ENCODE measurements around the gene ACE.
A peak's percentile ranks its signal among the peaks of the same experiment; 100 is the strongest.

ACE gene

DNA sequence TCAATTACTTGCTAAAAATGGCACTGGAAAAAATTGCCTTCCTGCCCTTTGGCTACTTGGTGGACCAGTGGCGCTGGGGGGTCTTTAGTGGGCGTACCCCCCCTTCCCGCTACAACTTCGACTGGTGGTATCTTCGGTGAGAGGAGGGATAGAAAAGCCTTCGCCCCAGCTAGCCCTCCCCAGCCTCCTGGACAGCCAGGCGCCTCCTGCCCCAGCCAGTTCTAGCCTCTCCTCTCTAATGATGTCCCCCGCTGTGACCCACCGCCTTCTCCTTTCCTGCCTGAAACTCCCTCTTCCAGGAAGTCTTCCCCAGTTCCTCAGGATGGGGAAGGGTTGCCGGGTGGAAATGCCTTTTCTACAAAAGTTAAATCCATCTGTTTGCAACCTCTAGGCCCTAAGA lies 6.2 kb downstream of the ACE start:
- Histone ChIP-seq H3K27ac (replicated peaks; ENCODE audit: low read length) (no peak overlapping the region), H3K9me3 (replicated peaks in 1 of 2; ENCODE audit: control insufficient read depth in 2 of 2, insufficient read depth in 1 of 2, low read depth in 1 of 2, low read length in 2 of 2) (no peaks in the 10 kb centered on the region), H3K14ac (ENCODE audit: low read length) (peak overlapping the region; percentile 38), H2BK12ac (ENCODE audit: low read length) (no peak overlapping the region), H3K9ac (ENCODE audit: low read depth, low read length, poor library complexity) (no peak overlapping the region), H2BK5ac (ENCODE audit: low read length) (no peak overlapping the region), H3K4me3 (ENCODE audit: low read length in 2 of 2) (no peak overlapping the region), H3K79me1 (ENCODE audit: low read depth, low read length) (peaks cover 3% of the 10 kb centered on the region), H3K4ac (ENCODE audit: low read length) (no peak overlapping the region), H2BK15ac (ENCODE audit: low read length) (no peak overlapping the region), H3K36me3 (replicated peaks in 1 of 2; ENCODE audit: control insufficient read depth in 2 of 2, insufficient read depth in 2 of 2, low read length in 2 of 2) (no peaks in the 10 kb centered on the region), H4K91ac (ENCODE audit: low read depth, low read length, poor library complexity) (no peak overlapping the region), H3K4me1 (ENCODE audit: control insufficient read depth in 2 of 2, insufficient read depth in 1 of 2, low read depth in 1 of 2, low read length in 2 of 2) (peaks cover 0 to 2% of the 10 kb centered on the region in 2 donors), H2BK120ac (ENCODE audit: low read depth, low read length) (no peak overlapping the region), H2AFZ (ENCODE audit: low read length) (no peak overlapping the region), H2AK5ac (ENCODE audit: low read depth, low read length) (no peak overlapping the region), H3K27me3 (ENCODE audit: control insufficient read depth in 3 of 3, insufficient read depth in 3 of 3, low read depth in 1 of 3, low read length in 3 of 3) (peaks cover 5 to 60% (median 11%) of the 10 kb centered on the region in 3 experiments), H3K4me2 (ENCODE audit: insufficient read depth, low read length, poor library complexity, severe bottlenecking) (no peak overlapping the region), H3K18ac (ENCODE audit: low read length) (no peak overlapping the region), H3K23ac (ENCODE audit: low read depth, low read length, poor library complexity) (no peak overlapping the region), H4K8ac (ENCODE audit: low read depth, low read length) (no peak overlapping the region)
- no CpG with 5 or more reads among the region's 10 CpGs for WGBS, 2 donors (ENCODE audit: extremely low coverage in 2 of 2, insufficient read length in 2 of 2, insufficient replicate concordance in 1 of 2)
- DNase-seq (ENCODE audit: low spot score) = no peak

DNA sequence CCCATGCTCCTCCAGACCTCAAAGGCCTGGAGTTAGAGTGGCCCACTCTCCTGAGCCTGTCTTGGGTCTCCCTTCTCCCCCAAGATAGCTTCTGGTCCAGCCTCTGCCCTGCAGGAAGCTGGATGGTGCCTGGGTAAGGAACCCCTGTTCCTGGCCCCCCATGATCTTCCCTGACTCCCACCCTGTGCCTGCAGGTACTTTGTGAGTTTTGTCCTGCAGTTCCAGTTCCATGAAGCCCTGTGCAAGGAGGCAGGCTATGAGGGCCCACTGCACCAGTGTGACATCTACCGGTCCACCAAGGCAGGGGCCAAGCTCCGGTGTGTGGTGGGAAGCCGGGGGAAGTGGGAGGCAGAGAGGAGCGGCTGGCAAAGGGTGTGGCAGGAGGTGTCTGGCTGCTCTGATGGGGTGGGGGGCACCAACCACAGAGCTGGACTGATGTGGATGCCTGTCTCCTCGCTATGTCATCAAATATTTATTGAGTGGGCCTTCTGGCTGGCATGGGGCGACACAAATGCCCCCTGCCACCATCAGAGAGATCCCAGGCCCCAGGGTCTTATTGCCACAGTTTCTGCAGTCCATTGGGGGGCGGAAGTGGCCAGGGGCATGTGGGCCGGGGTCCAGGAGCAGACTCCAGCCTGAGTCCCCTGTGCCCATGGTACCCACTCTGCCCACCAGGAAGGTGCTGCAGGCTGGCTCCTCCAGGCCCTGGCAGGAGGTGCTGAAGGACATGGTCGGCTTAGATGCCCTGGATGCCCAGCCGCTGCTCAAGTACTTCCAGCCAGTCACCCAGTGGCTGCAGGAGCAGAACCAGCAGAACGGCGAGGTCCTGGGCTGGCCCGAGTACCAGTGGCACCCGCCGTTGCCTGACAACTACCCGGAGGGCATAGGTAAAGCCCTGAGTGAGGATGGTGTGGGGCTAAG lies 7.1 kb downstream of the ACE start:
- H3K36me3 ChIP-seq (replicated peaks in 1 of 2; ENCODE audit: control insufficient read depth in 2 of 2, insufficient read depth in 2 of 2, low read length in 2 of 2) = no peaks in the 10 kb centered on the region
- H2BK12ac ChIP-seq (ENCODE audit: low read length) = no peak overlapping the region
- no peaks in the 10 kb centered on the region for H3K4me1 ChIP-seq (ENCODE audit: control insufficient read depth in 2 of 2, insufficient read depth in 1 of 2, low read depth in 1 of 2, low read length in 2 of 2)
- DNase-seq (ENCODE audit: low spot score) = no peak
- H2AFZ ChIP-seq (ENCODE audit: low read length) = no peak overlapping the region
- H3K79me1 ChIP-seq (ENCODE audit: low read depth, low read length) = peaks cover 3% of the 10 kb centered on the region
- no peak overlapping the region for H3K9ac ChIP-seq (ENCODE audit: low read depth, low read length, poor library complexity)
- H3K18ac ChIP-seq (ENCODE audit: low read length) = peak overlapping the region; percentile 76
- H3K4me2 ChIP-seq (ENCODE audit: insufficient read depth, low read length, poor library complexity, severe bottlenecking) = no peak overlapping the region
- peaks cover 0 to 53% (median 3%) of the 10 kb centered on the region in 3 experiments for H3K27me3 ChIP-seq (ENCODE audit: control insufficient read depth in 3 of 3, insufficient read depth in 3 of 3, low read depth in 1 of 3, low read length in 3 of 3)
- H4K91ac ChIP-seq (ENCODE audit: low read depth, low read length, poor library complexity) = no peak overlapping the region
- no CpG with 5 or more reads among the region's 16 CpGs for WGBS, 2 donors (ENCODE audit: extremely low coverage in 2 of 2, insufficient read length in 2 of 2, insufficient replicate concordance in 1 of 2)
- H3K4me3 ChIP-seq (ENCODE audit: low read length in 2 of 2) = no peak overlapping the region
- H3K23ac ChIP-seq (ENCODE audit: low read depth, low read length, poor library complexity) = peak overlapping the region; percentile 81
- H3K14ac ChIP-seq (ENCODE audit: low read length) = no peak overlapping the region
- peak overlapping the region; percentile 65 for H4K8ac ChIP-seq (ENCODE audit: low read depth, low read length)
- H3K27ac ChIP-seq (replicated peaks; ENCODE audit: low read length) = no peak overlapping the region
- H3K9me3 ChIP-seq (replicated peaks in 1 of 2; ENCODE audit: control insufficient read depth in 2 of 2, insufficient read depth in 1 of 2, low read depth in 1 of 2, low read length in 2 of 2) = no peaks in the 10 kb centered on the region
- no peak overlapping the region for H2BK5ac ChIP-seq (ENCODE audit: low read length)
- H3K4ac ChIP-seq (ENCODE audit: low read length) = no peak overlapping the region
- H2BK120ac ChIP-seq (ENCODE audit: low read depth, low read length) = peak overlapping the region; percentile 41
- H2BK15ac ChIP-seq (ENCODE audit: low read length) = peak overlapping the region; percentile 58
- H2AK5ac ChIP-seq (ENCODE audit: low read depth, low read length) = peak overlapping the region; percentile 61

DNA sequence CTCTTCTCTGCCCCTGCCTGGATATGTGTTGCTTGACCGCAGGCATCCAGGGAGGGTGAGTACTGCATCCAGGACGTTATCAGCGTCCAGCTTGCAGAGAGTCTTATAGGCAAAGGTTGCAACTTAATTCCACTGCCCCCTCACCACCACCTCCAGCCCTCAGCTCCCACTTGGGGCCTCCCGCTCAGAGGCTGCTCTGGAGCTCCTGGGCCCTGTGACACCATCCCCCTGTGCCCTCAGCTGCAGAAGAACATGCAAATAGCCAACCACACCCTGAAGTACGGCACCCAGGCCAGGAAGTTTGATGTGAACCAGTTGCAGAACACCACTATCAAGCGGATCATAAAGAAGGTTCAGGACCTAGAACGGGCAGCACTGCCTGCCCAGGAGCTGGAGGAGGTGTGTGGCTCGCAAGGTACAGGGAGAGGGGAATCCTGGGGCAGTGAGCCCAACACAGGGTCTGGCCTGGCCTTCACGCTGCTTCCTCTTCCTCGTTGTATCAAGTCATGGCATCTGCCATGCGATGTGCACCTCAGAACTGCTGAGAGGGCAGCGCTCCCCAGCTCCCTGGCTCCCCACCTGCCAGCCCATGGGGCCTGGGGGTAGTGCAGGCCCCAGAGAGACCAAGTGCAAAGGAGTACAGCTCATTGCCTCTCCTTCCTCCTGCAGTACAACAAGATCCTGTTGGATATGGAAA lies 9.6 kb downstream of the ACE start:
- Histone ChIP-seq H3K4me1 (ENCODE audit: control insufficient read depth in 2 of 2, insufficient read depth in 1 of 2, low read depth in 1 of 2, low read length in 2 of 2) (no peaks in the 10 kb centered on the region), H3K14ac (ENCODE audit: low read length) (peak overlapping the region; percentile 31), H2BK120ac (ENCODE audit: low read depth, low read length) (no peak overlapping the region), H3K79me1 (ENCODE audit: low read depth, low read length) (peaks cover 3% of the 10 kb centered on the region), H3K4ac (ENCODE audit: low read length) (no peak overlapping the region), H2AFZ (ENCODE audit: low read length) (no peak overlapping the region), H3K4me3 (ENCODE audit: low read length in 2 of 2) (no peak overlapping the region), H4K8ac (ENCODE audit: low read depth, low read length) (no peak overlapping the region), H4K91ac (ENCODE audit: low read depth, low read length, poor library complexity) (no peak overlapping the region), H3K27me3 (ENCODE audit: control insufficient read depth in 3 of 3, insufficient read depth in 3 of 3, low read depth in 1 of 3, low read length in 3 of 3) (peaks cover 0 to 56% (median 0%) of the 10 kb centered on the region in 3 experiments), H3K4me2 (ENCODE audit: insufficient read depth, low read length, poor library complexity, severe bottlenecking) (no peak overlapping the region), H3K9me3 (replicated peaks in 1 of 2; ENCODE audit: control insufficient read depth in 2 of 2, insufficient read depth in 1 of 2, low read depth in 1 of 2, low read length in 2 of 2) (no peaks in the 10 kb centered on the region), H3K18ac (ENCODE audit: low read length) (no peak overlapping the region), H3K23ac (ENCODE audit: low read depth, low read length, poor library complexity) (peak overlapping the region; percentile 71), H2AK5ac (ENCODE audit: low read depth, low read length) (peak overlapping the region; percentile 37), H3K36me3 (replicated peaks in 1 of 2; ENCODE audit: control insufficient read depth in 2 of 2, insufficient read depth in 2 of 2, low read length in 2 of 2) (no peaks in the 10 kb centered on the region), H2BK5ac (ENCODE audit: low read length) (no peak overlapping the region), H3K27ac (replicated peaks; ENCODE audit: low read length) (no peak overlapping the region), H2BK12ac (ENCODE audit: low read length) (no peak overlapping the region), H2BK15ac (ENCODE audit: low read length) (peak overlapping the region; percentile 71), H3K9ac (ENCODE audit: low read depth, low read length, poor library complexity) (no peak overlapping the region)
- WGBS, 2 donors (ENCODE audit: extremely low coverage in 2 of 2, insufficient read length in 2 of 2, insufficient replicate concordance in 1 of 2) = no CpG with 5 or more reads among the region's 12 CpGs
- DNase-seq (ENCODE audit: low spot score) = no peak

DNA sequence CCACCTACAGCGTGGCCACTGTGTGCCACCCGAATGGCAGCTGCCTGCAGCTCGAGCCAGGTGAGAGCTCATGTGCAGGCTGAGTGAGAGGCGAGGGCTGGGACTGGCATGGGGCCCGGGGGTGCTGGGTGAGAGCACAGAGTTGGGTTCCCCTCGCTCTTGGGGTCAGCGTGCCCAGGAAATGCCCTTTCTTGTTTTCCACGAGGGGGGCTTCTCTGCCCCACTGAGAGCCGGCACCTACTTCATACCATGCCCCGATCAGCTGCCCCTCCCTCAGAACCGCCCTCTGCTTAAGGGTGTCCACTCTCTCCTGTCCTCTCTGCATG lies 10.1 kb downstream of the ACE start:
- H3K9me3 ChIP-seq (replicated peaks in 1 of 2; ENCODE audit: control insufficient read depth in 2 of 2, insufficient read depth in 1 of 2, low read depth in 1 of 2, low read length in 2 of 2) = no peaks in the 10 kb centered on the region
- H4K8ac ChIP-seq (ENCODE audit: low read depth, low read length) = no peak overlapping the region
- no peak overlapping the region for H2BK12ac ChIP-seq (ENCODE audit: low read length)
- no peak overlapping the region for H3K18ac ChIP-seq (ENCODE audit: low read length)
- H2BK5ac ChIP-seq (ENCODE audit: low read length) = no peak overlapping the region
- DNase-seq (ENCODE audit: low spot score) = no peak
- no peak overlapping the region for H3K27ac ChIP-seq (replicated peaks; ENCODE audit: low read length)
- no peaks in the 10 kb centered on the region for H3K36me3 ChIP-seq (replicated peaks in 1 of 2; ENCODE audit: control insufficient read depth in 2 of 2, insufficient read depth in 2 of 2, low read length in 2 of 2)
- WGBS, 2 donors (ENCODE audit: extremely low coverage in 2 of 2, insufficient read length in 2 of 2, insufficient replicate concordance in 1 of 2) = no CpG with 5 or more reads among the region's 11 CpGs
- H3K27me3 ChIP-seq (ENCODE audit: control insufficient read depth in 3 of 3, insufficient read depth in 3 of 3, low read depth in 1 of 3, low read length in 3 of 3) = peaks cover 0 to 56% (median 0%) of the 10 kb centered on the region in 3 experiments
- no peak overlapping the region for H3K4ac ChIP-seq (ENCODE audit: low read length)
- H3K9ac ChIP-seq (ENCODE audit: low read depth, low read length, poor library complexity) = no peak overlapping the region
- no peak overlapping the region for H4K91ac ChIP-seq (ENCODE audit: low read depth, low read length, poor library complexity)
- H3K23ac ChIP-seq (ENCODE audit: low read depth, low read length, poor library complexity) = peak overlapping the region; percentile 71
- H3K4me3 ChIP-seq (ENCODE audit: low read length in 2 of 2) = no peak overlapping the region
- H2BK15ac ChIP-seq (ENCODE audit: low read length) = peak overlapping the region; percentile 71
- H3K4me1 ChIP-seq (ENCODE audit: control insufficient read depth in 2 of 2, insufficient read depth in 1 of 2, low read depth in 1 of 2, low read length in 2 of 2) = no peaks in the 10 kb centered on the region
- peak overlapping the region; percentile 31 for H3K14ac ChIP-seq (ENCODE audit: low read length)
- H3K79me1 ChIP-seq (ENCODE audit: low read depth, low read length) = peaks cover 3% of the 10 kb centered on the region
- H2BK120ac ChIP-seq (ENCODE audit: low read depth, low read length) = no peak overlapping the region
- H2AFZ ChIP-seq (ENCODE audit: low read length) = no peak overlapping the region
- peak overlapping the region; percentile 37 for H2AK5ac ChIP-seq (ENCODE audit: low read depth, low read length)
- no peak overlapping the region for H3K4me2 ChIP-seq (ENCODE audit: insufficient read depth, low read length, poor library complexity, severe bottlenecking)
